Keratinocyte (primary cell): ENCODE measurements around the gene TMEFF2. TPM values are rescaled to one million over a fixed set of nuclear protein-coding genes. Genes with fewer than 3 reads are reported as not detected.

Experiments used
- DNase-seq: peaks from one replicate; pipeline ENCODE4 v3.0.0-alpha.2; 2011; ENCODE audit warnings: low read depth, missing footprints, low spot score
- FAIRE-seq: peaks from 2 replicates; lab custom pipeline; 2011; peaks lifted over from hg19 to GRCh38; lab: Jason Lieb, UNC
- H2AFZ ChIP-seq: 2 replicates; pipeline ENCODE4 v1.6.0; 2012; ENCODE audit warnings: low read length, control low read depth, inconsistent platforms; ENCODE audit not compliant: control insufficient read depth
- H3K27ac ChIP-seq: 2 replicates; pipeline ENCODE4 v1.5.1; 2011; ENCODE audit warnings: low read length; ENCODE audit not compliant: control insufficient read depth, insufficient read depth
- H3K27me3 ChIP-seq: 3 replicates; pipeline ENCODE4 v1.6.0; 2011; ENCODE audit warnings: low read length; ENCODE audit not compliant: control insufficient read depth, insufficient read depth; ENCODE audit errors: extremely low read depth
- H3K36me3 ChIP-seq, 2 experiments: 2 replicates in 1 of 2; 3 replicates in 1 of 2; pipeline ENCODE4 v1.5.1; 2011; ENCODE audit warnings: low read length in 2 of 2, mild to moderate bottlenecking in 1 of 2; ENCODE audit not compliant: control insufficient read depth in 2 of 2, insufficient read depth in 2 of 2; ENCODE audit errors: extremely low read depth in 1 of 2
- H3K4me1 ChIP-seq: 3 replicates; pipeline ENCODE4 v1.5.1; 2011; ENCODE audit warnings: low read length; ENCODE audit not compliant: control insufficient read depth, insufficient read depth; ENCODE audit errors: extremely low read depth
- H3K4me2 ChIP-seq: 3 replicates; pipeline ENCODE4 v1.6.0; 2011; ENCODE audit warnings: low read depth, low read length; ENCODE audit not compliant: control insufficient read depth, insufficient read depth; ENCODE audit errors: extremely low read depth
- H3K4me3 ChIP-seq, 3 experiments: fragments of 200-600 bp in 1 of 3; sonication (generic) in 1 of 3; 2 replicates in 2 of 3; 3 replicates in 1 of 3; pipeline ENCODE4 v1.5.1; 2011 to 2016; ENCODE audit warnings: low read length in 3 of 3, mild to moderate bottlenecking in 3 of 3, control low read depth in 2 of 3, inconsistent platforms in 1 of 3, low read depth in 1 of 3, mixed read lengths in 1 of 3, mixed run types in 1 of 3, moderate library complexity in 1 of 3; ENCODE audit not compliant: control insufficient read depth in 2 of 3, insufficient read depth in 2 of 3; ENCODE audit errors: extremely low read depth in 1 of 3
- H3K79me2 ChIP-seq: 2 replicates; pipeline ENCODE4 v1.6.0; 2012; ENCODE audit warnings: low read length; ENCODE audit not compliant: control insufficient read depth, insufficient read depth
- H3K9ac ChIP-seq: 3 replicates; pipeline ENCODE4 v1.6.0; 2011; ENCODE audit warnings: low read length; ENCODE audit not compliant: control insufficient read depth, insufficient read depth; ENCODE audit errors: extremely low read depth
- H3K9me1 ChIP-seq: 3 replicates; pipeline ENCODE4 v1.6.0; 2011; ENCODE audit warnings: low read length; ENCODE audit not compliant: control insufficient read depth, insufficient read depth; ENCODE audit errors: extremely low read depth
- H3K9me3 ChIP-seq: 2 replicates; pipeline ENCODE4 v1.5.1; 2012; ENCODE audit warnings: low read depth, low read length; ENCODE audit not compliant: control insufficient read depth
- H4K20me1 ChIP-seq: 3 replicates; pipeline ENCODE4 v1.6.0; 2011; ENCODE audit warnings: low read length; ENCODE audit not compliant: control insufficient read depth, insufficient read depth; ENCODE audit errors: extremely low read depth
- EZH2 ChIP-seq: IDR thresholded peaks from one replicate; pipeline ENCODE4 v1.6.1; 2012; ENCODE audit warnings: inconsistent platforms, mild to moderate bottlenecking, low read length, moderate library complexity
- dilution Hi-C: fragments of 300-500 bp; cut with MboI; formaldehyde crosslinking; loops from one replicate; pipeline ENCODE4 v1.7.0; 2020; ENCODE audit warnings: low sequenced_read_pairs; ENCODE audit not compliant: extremely low pct_ligation_motif_present
- polyA plus RNA-seq, 5 experiments: library from polyadenylated mRNA; depleted of rRNA in 3 of 5; stranded (reverse) in 3 of 5; stranded (forward) in 1 of 5; unstranded in 1 of 5; fragments of >200 nt; gene quantifications; 1 replicate in 1 of 5; 2 replicates in 3 of 5; 3 replicates in 1 of 5; pipeline versions ENCODE4 v1.2.1 to v1.2.3, GENCODE V29; 2011 to 2012; ENCODE audit warnings: missing spikeins in 2 of 5, low read depth in 1 of 5, low replicate concordance in 1 of 5
- TF ChIP-seq, protein P1 (sequence below), 3 experiments: IDR thresholded peaks in 1 of 3; conservative IDR thresholded peaks in 1 of 3; optimal IDR thresholded peaks in 1 of 3; 2 replicates in 2 of 3; 3 replicates in 1 of 3; pipeline versions ENCODE3 to v1.5.1; 2011; ENCODE audit warnings: low read length in 3 of 3, mild to moderate bottlenecking in 3 of 3, moderate library complexity in 2 of 3, control low read depth in 1 of 3, inconsistent platforms in 1 of 3; ENCODE audit not compliant: insufficient read depth in 2 of 3; ENCODE audit errors: extremely low read depth in 1 of 3

The TMEFF2 gene
- polyA plus RNA-seq, 1 donor (not counting 4 experiments of a cell fraction or from before 2014, with no cell fraction given): not detected

DNA sequence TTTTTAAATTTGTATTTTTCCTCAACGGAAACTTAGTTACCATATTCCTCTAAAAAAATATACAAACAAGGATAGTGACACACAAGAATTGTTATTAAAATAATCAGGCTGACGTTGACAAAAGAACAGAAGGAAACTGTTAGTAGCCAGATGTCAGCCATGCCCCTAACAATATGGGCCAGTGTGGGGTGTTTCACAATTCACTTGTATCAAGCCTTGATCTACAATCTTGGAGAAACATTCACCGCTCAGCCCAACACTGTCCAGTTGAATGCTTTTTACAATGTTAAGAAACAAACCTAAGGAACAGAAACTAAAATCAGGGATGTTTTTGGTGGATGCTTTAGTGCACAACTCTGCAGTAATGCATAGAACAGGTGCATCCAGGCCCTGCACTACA is 44.6 kb downstream of the TMEFF2 start:
- H3K9me3 ChIP-seq: no peaks in the 10 kb centered on the region
- no peak for DNase-seq
- H3K9ac ChIP-seq: no peak overlapping the region
- no peak overlapping the region for H3K4me3 ChIP-seq
- no peaks in the 10 kb centered on the region for H3K9me1 ChIP-seq
- no peak overlapping the region for H2AFZ ChIP-seq
- H3K4me1 ChIP-seq: peaks cover 9% of the 10 kb centered on the region
- no peaks in the 10 kb centered on the region for H3K27me3 ChIP-seq
- no peaks in the 10 kb centered on the region for H4K20me1 ChIP-seq
- dilution Hi-C loops: loop anchor here (25.0 kb wide), 1 partner anchor 338 kb away; no protein-coding TSS in a partner anchor
- no peaks in the 10 kb centered on the region for H3K36me3 ChIP-seq
- no peaks in the 10 kb centered on the region for H3K79me2 ChIP-seq
- no peak for FAIRE-seq
- H3K27ac ChIP-seq: no peak overlapping the region
- TF ChIP-seq, protein P1, sequence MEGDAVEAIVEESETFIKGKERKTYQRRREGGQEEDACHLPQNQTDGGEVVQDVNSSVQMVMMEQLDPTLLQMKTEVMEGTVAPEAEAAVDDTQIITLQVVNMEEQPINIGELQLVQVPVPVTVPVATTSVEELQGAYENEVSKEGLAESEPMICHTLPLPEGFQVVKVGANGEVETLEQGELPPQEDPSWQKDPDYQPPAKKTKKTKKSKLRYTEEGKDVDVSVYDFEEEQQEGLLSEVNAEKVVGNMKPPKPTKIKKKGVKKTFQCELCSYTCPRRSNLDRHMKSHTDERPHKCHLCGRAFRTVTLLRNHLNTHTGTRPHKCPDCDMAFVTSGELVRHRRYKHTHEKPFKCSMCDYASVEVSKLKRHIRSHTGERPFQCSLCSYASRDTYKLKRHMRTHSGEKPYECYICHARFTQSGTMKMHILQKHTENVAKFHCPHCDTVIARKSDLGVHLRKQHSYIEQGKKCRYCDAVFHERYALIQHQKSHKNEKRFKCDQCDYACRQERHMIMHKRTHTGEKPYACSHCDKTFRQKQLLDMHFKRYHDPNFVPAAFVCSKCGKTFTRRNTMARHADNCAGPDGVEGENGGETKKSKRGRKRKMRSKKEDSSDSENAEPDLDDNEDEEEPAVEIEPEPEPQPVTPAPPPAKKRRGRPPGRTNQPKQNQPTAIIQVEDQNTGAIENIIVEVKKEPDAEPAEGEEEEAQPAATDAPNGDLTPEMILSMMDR (optimal IDR thresholded peaks at IDR 0.05 in 1 of 3, IDR thresholded peaks at IDR 0.05 in 1 of 3, conservative IDR thresholded peaks at IDR 0.05 in 1 of 3; ENCODE audit: extremely low read depth in 1 of 3, insufficient read depth in 2 of 3, low read length in 3 of 3): no peak
- no peak for TF ChIP-seq EZH2
- no peak overlapping the region for H3K4me2 ChIP-seq

DNA sequence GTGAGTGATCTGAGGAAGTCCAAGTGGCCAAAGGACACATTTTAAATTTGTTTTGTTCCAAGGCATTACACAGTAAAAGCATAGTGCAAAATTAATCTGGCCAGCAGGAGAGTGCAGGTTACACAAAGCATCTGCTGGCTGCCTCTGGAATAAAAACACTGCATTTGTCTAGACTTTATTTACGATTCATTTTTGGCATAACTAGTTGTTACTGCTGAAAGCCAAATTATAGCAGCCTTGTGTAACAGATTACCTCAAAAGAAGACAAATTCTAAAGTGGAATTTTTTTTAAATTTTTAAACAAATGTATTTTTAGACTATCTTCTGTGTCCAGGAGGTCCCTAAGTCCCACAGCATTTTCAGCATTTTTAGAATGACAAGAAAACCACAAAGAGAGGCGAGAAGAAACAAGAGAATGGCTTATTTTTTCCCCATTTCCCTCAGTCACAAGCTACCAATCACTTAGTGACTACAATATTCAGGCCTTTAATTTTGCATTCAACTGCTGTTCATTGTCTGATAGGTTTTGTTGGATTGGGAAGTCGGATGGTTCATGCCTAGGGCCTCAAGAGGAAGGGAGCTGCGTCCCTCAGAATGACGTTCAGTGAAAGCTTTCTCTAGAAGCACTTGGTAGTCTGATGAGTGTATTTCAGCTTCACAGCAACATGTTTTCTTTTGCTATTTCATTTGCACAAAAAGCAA is 46.0 kb downstream of the TMEFF2 start:
- Histone ChIP-seq H3K4me1 (peaks cover 9% of the 10 kb centered on the region), H4K20me1 (no peaks in the 10 kb centered on the region), H3K4me3 (no peak overlapping the region), H3K27ac (no peak overlapping the region), H3K27me3 (no peaks in the 10 kb centered on the region), H3K79me2 (no peaks in the 10 kb centered on the region), H3K9me3 (no peaks in the 10 kb centered on the region), H3K36me3 (no peaks in the 10 kb centered on the region), H3K9ac (no peak overlapping the region), H3K9me1 (no peaks in the 10 kb centered on the region), H3K4me2 (no peak overlapping the region), H2AFZ (no peak overlapping the region)
- DNase-seq (no peak), FAIRE-seq (no peak)
- TF ChIP-seq, protein P1 (optimal IDR thresholded peaks at IDR 0.05 in 1 of 3, IDR thresholded peaks at IDR 0.05 in 1 of 3, conservative IDR thresholded peaks at IDR 0.05 in 1 of 3; ENCODE audit: extremely low read depth in 1 of 3, insufficient read depth in 2 of 3, low read length in 3 of 3): no peak
- no peak for TF ChIP-seq EZH2
- dilution Hi-C loops: no loop called here
